HepG2 (cell line): ENCODE data around the gene PKNOX2. TPM values are rescaled to one million over a fixed set of nuclear protein-coding genes. Genes with fewer than 3 reads are reported as not detected.

ENCODE experiments used
- ATAC-seq: fragments of 200-7000 bp; cut with Tn5 transposase; 3 replicates; pipeline ENCODE4 v1.9.1; 2020; ENCODE audit warnings: mild to moderate bottlenecking, moderate library complexity
- BruUV-seq: library from RNA; stranded (reverse); fragments of 400-500 nt; replicated peaks from 2 replicates; lab custom pipeline; 2021; lab: Mats Ljungman, UMichigan
- CTCF ChIA-PET: fragments of 300-600 bp; formaldehyde crosslinking; extraction: SDS; loops from one replicate; lab custom pipeline; 2021; ENCODE audit warnings: low total read pairs, inconsistent platforms, low intra/inter-chr PET ratio; lab: Yijun Ruan, JAX
- POLR2A ChIA-PET: fragments of 350-600 bp; sonication (Branson Sonifier 250); formaldehyde crosslinking; loops from one replicate; lab custom pipeline; 2020; ENCODE audit warnings: antibody characterized with exemption, inconsistent platforms; lab: Yijun Ruan, JAX
- DNase-seq: peaks from one replicate; pipeline ENCODE4 v3.0.0-alpha.2; 2015; ENCODE audit warnings: low spot score
- FAIRE-seq: peaks from 3 replicates; lab custom pipeline; 2011; peaks lifted over from hg19 to GRCh38; lab: Jason Lieb, UNC
- H2AFZ ChIP-seq: one replicate; pipeline ENCODE4 v1.6.1; 2011; ENCODE audit warnings: low read length, inconsistent platforms
- H3K27ac ChIP-seq: fragments of 300-600 bp; 3 replicates; pipeline ENCODE4 v1.8.0; 2011; ENCODE audit warnings: mixed run types, mild to moderate bottlenecking, mixed read lengths, low read length, inconsistent platforms; ENCODE audit not compliant: insufficient read depth; ENCODE audit errors: extremely low read length
- H3K27me3 ChIP-seq, 2 experiments: fragments of 200-600 bp in 1 of 2; 2 replicates in 1 of 2; 3 replicates in 1 of 2; pipeline versions ENCODE4 v1.6.0 to v1.8.0; 2011; ENCODE audit warnings: low read length in 2 of 2, mild to moderate bottlenecking in 2 of 2, moderate library complexity in 2 of 2, inconsistent platforms in 1 of 2; ENCODE audit not compliant: insufficient read depth in 2 of 2, control insufficient read depth in 1 of 2
- H3K36me3 ChIP-seq, 2 experiments: fragments of 200-600 bp in 1 of 2; replicated peaks in 1 of 2; 2 replicates in 1 of 2; 3 replicates in 1 of 2; pipeline versions ENCODE4 v1.5.1 to v1.8.0; 2011; ENCODE audit warnings: low read length in 2 of 2, inconsistent platforms in 1 of 2; ENCODE audit not compliant: insufficient read depth in 2 of 2, control insufficient read depth in 1 of 2
- H3K4me1 ChIP-seq: 2 replicates; pipeline ENCODE4 v1.5.1; 2012; ENCODE audit warnings: low read length, inconsistent platforms; ENCODE audit not compliant: insufficient read depth
- H3K4me2 ChIP-seq: 2 replicates; pipeline ENCODE4 v1.6.0; 2011; ENCODE audit warnings: low read depth, low read length, inconsistent platforms
- H3K4me3 ChIP-seq, 3 experiments: fragments of 200-600 bp in 1 of 3; sonication (generic), shearing (Covaris generic) in 1 of 3; replicated peaks in 1 of 3; 2 replicates each; pipeline ENCODE4 v1.5.1; 2011 to 2016; ENCODE audit warnings: low read length in 3 of 3, inconsistent platforms in 2 of 3, low read depth in 2 of 3, mild to moderate bottlenecking in 2 of 3, control low read depth in 1 of 3, mixed read lengths in 1 of 3; ENCODE audit not compliant: insufficient read depth in 1 of 3
- H3K79me2 ChIP-seq: one replicate; pipeline ENCODE4 v1.6.1; 2011; ENCODE audit warnings: low read length, inconsistent platforms; ENCODE audit not compliant: insufficient read depth
- H3K9ac ChIP-seq: 2 replicates; pipeline ENCODE4 v1.6.0; 2011; ENCODE audit warnings: mild to moderate bottlenecking, low read depth, low read length, inconsistent platforms; ENCODE audit not compliant: insufficient read depth
- H3K9me3 ChIP-seq: 2 replicates; pipeline ENCODE4 v1.5.1; 2012; ENCODE audit warnings: mild to moderate bottlenecking, low read length
- H4K20me1 ChIP-seq: 2 replicates; pipeline ENCODE4 v1.6.0; 2011; ENCODE audit warnings: inconsistent platforms, mild to moderate bottlenecking, low read length, moderate library complexity; ENCODE audit not compliant: insufficient read depth
- ATM ChIP-seq: fragments of 450-650 bp; IDR thresholded peaks from 2 replicates; pipeline ENCODE4 v1.7.1; 2017; ENCODE audit warnings: mild to moderate bottlenecking, borderline replicate concordance
- FOSL1 ChIP-seq: sonication (generic); formaldehyde crosslinking; IDR thresholded peaks from 2 replicates; pipeline ENCODE4 v1.9.0; 2021; ENCODE audit warnings: missing genetic modification reagents, borderline replicate concordance
- HOXA5 ChIP-seq: sonication (generic); formaldehyde crosslinking; IDR thresholded peaks from 2 replicates; pipeline ENCODE4 v1.4.0; 2020; ENCODE audit warnings: missing genetic modification reagents
- IRF9 ChIP-seq: sonication (generic); formaldehyde crosslinking; IDR thresholded peaks from 2 replicates; pipeline ENCODE4 v1.8.0; 2022; ENCODE audit warnings: missing genetic modification reagents, mild to moderate bottlenecking, borderline replicate concordance
- SATB2 ChIP-seq: sonication (generic); formaldehyde crosslinking; IDR thresholded peaks from 2 replicates; pipeline ENCODE4 v1.5.0; 2020; ENCODE audit warnings: missing genetic modification reagents
- STAG1 ChIP-seq: sonication (generic); formaldehyde crosslinking; IDR thresholded peaks from 2 replicates; pipeline ENCODE4 v1.4.0; 2020; ENCODE audit warnings: missing genetic modification reagents
- TGIF2 ChIP-seq: IDR thresholded peaks from 2 replicates; pipeline ENCODE4 v1.6.1; 2016; ENCODE audit warnings: control low read depth, missing compliant biosample characterization
- ZNF256 ChIP-seq: sonication (generic); formaldehyde crosslinking; conservative IDR thresholded peaks from 2 replicates; pipeline ENCODE4 v1.4.0; 2020; ENCODE audit warnings: missing genetic modification reagents
- ZNF30 ChIP-seq: sonication (generic); formaldehyde crosslinking; IDR thresholded peaks from 2 replicates; pipeline ENCODE4 v1.5.0; 2020; ENCODE audit warnings: mild to moderate bottlenecking, missing genetic modification reagents
- ZNF704 ChIP-seq: sonication (generic); formaldehyde crosslinking; IDR thresholded peaks from 2 replicates; pipeline ENCODE4 v1.8.1; 2023; ENCODE audit warnings: mild to moderate bottlenecking, inconsistent platforms, moderate library complexity, missing genetic modification reagents, borderline replicate concordance
- WGBS: methylation state at CpG from one replicate; pipeline ENCODE4 v1.1.6; 2017; ENCODE audit warnings: low lambda C conversion rate; 5-methylcytosine and 5-hydroxymethylcytosine counted together
- in situ Hi-C: cut with HindIII; loops from 2 replicates; pipeline ENCODE4 v1.10.0; 2017; ENCODE audit warnings: low pct_unique_long_range_greater_than_20kb; ENCODE audit not compliant: extremely low pct_ligation_motif_present
- intact Hi-C: fragments of 100-400 bp; cut with micrococcal nuclease; formaldehyde crosslinking; loops from one replicate; pipeline ENCODE4 v1.10.0; 2022; ENCODE audit not compliant: unreplicated experiment
- polyA plus RNA-seq, 8 experiments: library from polyadenylated mRNA; depleted of rRNA in 3 of 8; stranded (reverse) in 7 of 8; unstranded in 1 of 8; fragments of >200 nt; fragmentation: Illumina TruSeq in 4 of 8; extraction: Trizol in 4 of 8; gene quantifications; 2 replicates each; pipeline versions ENCODE4 v1.2.1 to v1.2.3, GENCODE V29; 2011 to 2016; ENCODE audit warnings: low read depth in 4 of 8, missing spikeins in 1 of 8, mixed read lengths in 1 of 8; ENCODE audit not compliant: insufficient read depth in 1 of 8
- total RNA-seq, 5 experiments: library from RNA; depleted of rRNA; stranded (reverse); fragments of >200 nt; fragmentation: Illumina TruSeq; extraction: Trizol; gene quantifications; 2 replicates each; pipeline ENCODE4 v1.2.3, GENCODE V29; 2016; ENCODE audit warnings: low read depth in 1 of 5
- TF ChIP-seq, protein P1 (sequence below): sonication (generic); formaldehyde crosslinking; IDR thresholded peaks from 2 replicates; pipeline ENCODE4 v1.9.0; 2021; ENCODE audit warnings: missing genetic modification reagents, mild to moderate bottlenecking, borderline replicate concordance
- TF ChIP-seq, protein P2 (sequence below): IDR thresholded peaks from 2 replicates; pipeline ENCODE4 v1.6.1; 2018; ENCODE audit warnings: missing genetic modification reagents

Gene PKNOX2
- total and polyA plus RNA-seq, 2 of the 13 experiments (the other 11 are each of a cell fraction or from before 2014, with no cell fraction given) = not detected

- Histone ChIP-seq H3K27me3 (peaks cover 0 to 3% of the 10 kb centered on the region in 2 experiments; a peak in 2 of 5 replicates), H3K9ac (no peak overlapping the region), H4K20me1 (no peaks in the 10 kb centered on the region), H3K27ac (no peak overlapping the region), H3K79me2 (no peaks in the 10 kb centered on the region), H3K4me1 (peaks cover 16% of the 10 kb centered on the region), H3K9me3 (no peaks in the 10 kb centered on the region), H3K36me3 (no peaks in the 10 kb centered on the region), H2AFZ (no peak overlapping the region), H3K4me2 (no peak overlapping the region), H3K4me3 (no peak overlapping the region)
- WGBS = 41% methylated on average over 3 of the region's 6 CpGs
- DNase-seq = no peak
- in situ Hi-C loops (no loop called here), intact Hi-C loops (no loop called here)
- CTCF ChIA-PET = no interaction called here
- ATAC-seq = no peak
- TF ChIP-seq ZNF256 (CRISPR knock-in tag) (no peak), ZNF704 (CRISPR knock-in tag) (no peak), HOXA5 (CRISPR knock-in tag) (no peak), ZNF30 (CRISPR knock-in tag) (no peak)
- TF ChIP-seq, protein P1, sequence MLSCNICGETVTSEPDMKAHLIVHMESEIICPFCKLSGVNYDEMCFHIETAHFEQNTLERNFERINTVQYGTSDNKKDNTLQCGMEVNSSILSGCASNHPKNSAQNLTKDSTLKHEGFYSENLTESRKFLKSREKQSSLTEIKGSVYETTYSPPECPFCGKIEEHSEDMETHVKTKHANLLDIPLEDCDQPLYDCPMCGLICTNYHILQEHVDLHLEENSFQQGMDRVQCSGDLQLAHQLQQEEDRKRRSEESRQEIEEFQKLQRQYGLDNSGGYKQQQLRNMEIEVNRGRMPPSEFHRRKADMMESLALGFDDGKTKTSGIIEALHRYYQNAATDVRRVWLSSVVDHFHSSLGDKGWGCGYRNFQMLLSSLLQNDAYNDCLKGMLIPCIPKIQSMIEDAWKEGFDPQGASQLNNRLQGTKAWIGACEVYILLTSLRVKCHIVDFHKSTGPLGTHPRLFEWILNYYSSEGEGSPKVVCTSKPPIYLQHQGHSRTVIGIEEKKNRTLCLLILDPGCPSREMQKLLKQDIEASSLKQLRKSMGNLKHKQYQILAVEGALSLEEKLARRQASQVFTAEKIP (CRISPR knock-in tag) = no peak
- no peak for FAIRE-seq
- no TSS peak for BruUV-seq
- POLR2A ChIA-PET = no interaction called here
Observed at GRCh38 chr11:125454047-125454446, 289.5 kb downstream of the PKNOX2 start.

DNA sequence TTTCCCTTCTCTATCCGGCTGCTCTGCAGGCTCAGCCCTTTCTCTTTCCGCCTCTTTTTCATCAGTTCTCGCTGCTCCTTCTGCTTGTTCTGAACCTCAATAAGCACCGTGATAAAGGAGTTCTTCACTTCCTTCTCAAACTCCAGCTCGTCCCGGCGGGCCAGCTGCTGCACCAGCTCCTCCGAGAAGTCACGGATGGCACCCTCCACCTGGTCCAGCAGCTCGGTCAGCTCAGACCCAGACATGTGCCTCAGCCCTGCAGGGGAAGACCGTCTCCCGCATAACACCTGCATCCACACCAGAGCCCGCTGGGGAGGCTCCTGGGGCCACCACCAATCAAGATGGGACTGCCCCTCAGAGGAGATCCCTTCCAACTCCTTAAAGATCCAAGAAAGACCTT is 291.3 kb downstream of the PKNOX2 start:
- 60% methylated on average over 10 of the region's 13 CpGs for WGBS
- ATAC-seq (no peak), DNase-seq (no peak), FAIRE-seq (no peak)
- no peak overlapping the region for H3K9ac ChIP-seq
- H3K4me3 ChIP-seq = no peak overlapping the region
- H3K27ac ChIP-seq = no peak overlapping the region
- no peaks in the 10 kb centered on the region for H4K20me1 ChIP-seq
- peaks cover 0 to 3% of the 10 kb centered on the region in 2 experiments; a peak in 2 of 5 replicates for H3K27me3 ChIP-seq
- CTCF ChIA-PET = no interaction called here
- no peaks in the 10 kb centered on the region for H3K9me3 ChIP-seq
- no peaks in the 10 kb centered on the region for H3K79me2 ChIP-seq
- no peak overlapping the region for H3K4me2 ChIP-seq
- H3K36me3 ChIP-seq = no peaks in the 10 kb centered on the region
- no TSS peak for BruUV-seq
- intact Hi-C loops = no loop called here
- peaks cover 16% of the 10 kb centered on the region for H3K4me1 ChIP-seq
- in situ Hi-C loops = no loop called here
- POLR2A ChIA-PET = no interaction called here
- H2AFZ ChIP-seq = no peak overlapping the region
- TF ChIP-seq IRF9 (CRISPR knock-in tag) (no peak), ATM (no peak), STAG1 (no peak), FOSL1 (CRISPR knock-in tag) (no peak), TGIF2 (CRISPR knock-in tag) (no peak), SATB2 (CRISPR knock-in tag) (no peak)
- TF ChIP-seq, protein P2, sequence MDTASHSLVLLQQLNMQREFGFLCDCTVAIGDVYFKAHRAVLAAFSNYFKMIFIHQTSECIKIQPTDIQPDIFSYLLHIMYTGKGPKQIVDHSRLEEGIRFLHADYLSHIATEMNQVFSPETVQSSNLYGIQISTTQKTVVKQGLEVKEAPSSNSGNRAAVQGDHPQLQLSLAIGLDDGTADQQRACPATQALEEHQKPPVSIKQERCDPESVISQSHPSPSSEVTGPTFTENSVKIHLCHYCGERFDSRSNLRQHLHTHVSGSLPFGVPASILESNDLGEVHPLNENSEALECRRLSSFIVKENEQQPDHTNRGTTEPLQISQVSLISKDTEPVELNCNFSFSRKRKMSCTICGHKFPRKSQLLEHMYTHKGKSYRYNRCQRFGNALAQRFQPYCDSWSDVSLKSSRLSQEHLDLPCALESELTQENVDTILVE (CRISPR knock-in tag) = no peak
